ENCODE data around the gene AP1G1.

DNA sequence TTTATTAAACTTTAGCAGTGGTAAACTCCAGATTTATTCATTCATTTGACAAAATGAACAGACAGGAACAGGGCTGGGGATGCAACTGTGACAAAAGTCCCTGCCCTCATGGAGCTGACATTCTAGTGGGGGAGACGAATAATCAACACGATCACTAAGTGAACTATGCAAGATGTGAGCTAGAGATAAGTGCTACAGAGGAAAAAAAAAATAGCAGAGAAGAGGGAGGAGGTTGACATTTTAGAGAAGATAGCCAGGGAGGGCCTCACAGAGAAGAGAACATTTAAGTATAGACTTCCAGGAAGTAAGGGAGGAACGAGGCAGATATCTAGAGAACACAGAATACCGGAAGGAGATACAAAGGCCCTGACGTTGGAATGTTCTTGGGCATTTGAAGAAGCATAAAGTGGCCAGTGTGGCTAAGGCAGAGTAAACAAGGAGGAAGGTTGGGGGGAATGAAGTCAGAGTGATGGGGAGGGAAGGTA lies 17.9 kb upstream of the AP1G1 start:
- TF ChIP-seq, protein P1, sequence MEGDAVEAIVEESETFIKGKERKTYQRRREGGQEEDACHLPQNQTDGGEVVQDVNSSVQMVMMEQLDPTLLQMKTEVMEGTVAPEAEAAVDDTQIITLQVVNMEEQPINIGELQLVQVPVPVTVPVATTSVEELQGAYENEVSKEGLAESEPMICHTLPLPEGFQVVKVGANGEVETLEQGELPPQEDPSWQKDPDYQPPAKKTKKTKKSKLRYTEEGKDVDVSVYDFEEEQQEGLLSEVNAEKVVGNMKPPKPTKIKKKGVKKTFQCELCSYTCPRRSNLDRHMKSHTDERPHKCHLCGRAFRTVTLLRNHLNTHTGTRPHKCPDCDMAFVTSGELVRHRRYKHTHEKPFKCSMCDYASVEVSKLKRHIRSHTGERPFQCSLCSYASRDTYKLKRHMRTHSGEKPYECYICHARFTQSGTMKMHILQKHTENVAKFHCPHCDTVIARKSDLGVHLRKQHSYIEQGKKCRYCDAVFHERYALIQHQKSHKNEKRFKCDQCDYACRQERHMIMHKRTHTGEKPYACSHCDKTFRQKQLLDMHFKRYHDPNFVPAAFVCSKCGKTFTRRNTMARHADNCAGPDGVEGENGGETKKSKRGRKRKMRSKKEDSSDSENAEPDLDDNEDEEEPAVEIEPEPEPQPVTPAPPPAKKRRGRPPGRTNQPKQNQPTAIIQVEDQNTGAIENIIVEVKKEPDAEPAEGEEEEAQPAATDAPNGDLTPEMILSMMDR (IDR thresholded peaks at IDR 0.05), result no peak
- no peak for TF ChIP-seq POLR2A (IDR thresholded peaks at IDR 0.05)

Measured in right lobe of liver (tissue), 4 donors.